Muscle of arm (tissue), 12 donors: Measurements from ENCODE around the gene TNFRSF8. TPM values are rescaled to one million over a fixed set of nuclear protein-coding genes. Genes with fewer than 3 reads are reported as not detected.

Source experiments
- DNase-seq: peaks from one replicate; pipeline ENCODE4 v3.0.0-alpha.2; 2013
- polyA plus RNA-seq, 12 donors: library from polyadenylated mRNA; unstranded; fragments of 120-200 nt; gene quantifications; one replicate each; pipeline ENCODE4 v1.2.1, GENCODE V29; 2013; ENCODE audit not compliant: insufficient read length in 12 of 12

Gene TNFRSF8
- polyA plus RNA-seq, 12 donors, result 0.10 to 0.33 (median 0.22) TPM; not detected in 3

DNA sequence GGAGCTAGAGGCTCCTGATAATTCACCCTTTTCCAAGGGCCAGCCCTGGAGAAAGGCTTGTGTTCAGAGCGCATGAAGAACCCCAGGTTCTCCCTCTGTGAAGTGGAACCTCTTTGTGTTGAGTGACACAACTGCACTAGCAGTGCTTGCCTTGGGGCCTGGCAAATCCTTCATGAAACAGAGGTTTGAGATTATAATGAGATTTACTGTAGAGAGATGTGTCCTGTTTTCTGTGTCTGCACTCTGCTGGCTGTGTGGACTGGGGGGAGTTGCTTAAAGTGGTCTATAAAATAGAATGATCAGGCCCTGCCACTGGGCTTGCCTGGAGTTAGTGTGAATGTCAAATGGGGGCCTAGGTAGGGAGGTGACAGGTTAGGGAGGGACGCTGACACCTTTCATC lies 92.2 kb downstream of the TNFRSF8 start:
- no peak for DNase-seq

GRCh38 chr1:12157366-12158231 lies 94.5 kb downstream of the TNFRSF8 start:
- no peak for DNase-seq

DNA sequence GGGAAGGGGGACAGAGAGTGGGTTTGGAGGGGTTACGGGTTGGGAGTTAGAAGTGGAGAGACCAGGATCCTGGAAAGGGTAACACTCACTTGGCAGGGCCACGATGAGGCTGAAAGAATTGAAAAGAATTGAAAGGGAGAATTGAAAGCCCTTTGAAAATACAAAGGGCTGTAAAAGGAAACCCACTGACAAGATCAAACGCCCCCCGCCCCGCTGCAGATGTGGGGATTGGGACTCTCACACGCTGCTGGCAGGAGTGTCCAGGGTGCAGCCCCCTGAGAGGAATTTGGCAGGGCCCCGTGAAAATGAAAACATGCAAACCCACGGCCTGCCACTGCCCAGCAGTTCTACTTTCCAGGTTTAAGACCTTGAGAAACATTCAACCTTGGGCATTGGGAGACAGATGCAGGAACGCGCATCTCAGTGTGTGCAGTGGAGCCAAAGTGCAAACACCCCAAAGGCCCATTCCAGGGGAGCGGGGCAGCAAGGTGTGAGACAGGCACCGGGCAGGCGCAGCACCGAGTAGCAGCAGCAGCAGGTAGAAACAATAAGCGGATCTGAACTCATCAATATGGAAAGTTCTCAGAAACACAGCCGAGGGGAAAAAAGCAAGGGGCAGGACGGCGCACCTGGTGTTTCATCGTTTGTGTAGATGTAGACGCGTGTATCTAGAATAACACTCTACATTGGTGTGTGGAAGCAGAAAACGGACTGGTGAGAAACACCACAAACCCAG lies 95.4 kb downstream of the TNFRSF8 start:
- no peak for DNase-seq

- DNase-seq, result no peak
These were observed 96.7 kb downstream of the TNFRSF8 start for GRCh38 chr1:12159816-12160215.

DNA sequence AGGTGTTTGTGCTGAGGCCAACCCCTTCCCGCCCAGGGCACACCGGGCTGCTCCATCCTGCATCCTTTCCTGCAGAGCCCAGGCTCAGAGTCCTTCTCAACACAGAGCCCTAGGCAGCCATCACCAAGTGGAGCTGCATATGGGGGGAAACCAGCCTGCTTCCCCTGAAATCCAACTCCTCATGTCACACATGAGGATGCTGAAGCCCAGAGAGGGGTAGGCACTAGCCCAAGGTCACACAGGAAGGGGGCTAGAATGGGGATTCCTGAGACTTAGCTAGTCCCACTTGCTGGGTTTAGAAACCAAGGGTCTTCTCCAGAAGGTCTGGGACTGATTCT lies 98.2 kb downstream of the TNFRSF8 start:
- DNase-seq, result no peak

- DNase-seq, result peak; percentile 44
These were observed 98.8 kb downstream of the TNFRSF8 start for GRCh38 chr1:12161662-12162458.

DNA sequence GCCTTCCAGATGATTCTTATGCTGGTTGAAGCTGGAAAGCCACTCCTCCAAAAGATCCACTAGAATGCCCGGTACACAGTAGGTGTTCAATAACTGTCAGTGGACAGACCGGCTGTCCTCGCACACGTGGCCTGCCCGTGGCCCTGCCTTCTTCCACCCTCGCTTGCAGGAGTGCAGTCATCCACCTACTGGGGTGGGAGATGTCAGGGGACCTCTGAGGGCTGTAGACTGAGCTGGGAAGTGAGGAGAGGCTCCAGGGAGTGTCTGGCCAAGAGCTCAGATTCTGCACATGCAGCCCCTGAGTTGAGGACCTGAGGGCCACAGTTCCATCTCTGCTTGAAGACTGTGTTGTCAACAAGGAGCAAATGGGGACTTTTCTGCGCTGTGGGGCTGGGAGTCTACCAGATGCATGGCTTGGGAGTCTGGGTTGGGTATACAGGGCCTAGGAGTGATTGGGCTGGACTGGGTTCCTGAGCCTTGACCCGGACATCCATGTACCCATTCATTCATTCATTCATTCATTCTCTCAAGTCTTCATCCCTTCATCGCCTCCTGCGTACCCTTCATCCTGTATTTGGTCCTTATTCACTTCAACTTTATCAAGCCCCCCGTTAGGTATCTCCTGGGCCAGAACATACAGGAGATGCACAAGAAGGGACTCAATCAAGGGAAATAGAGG lies 99.5 kb downstream of the TNFRSF8 start:
- DNase-seq, result no peak

GRCh38 chr1:12163210-12163609 lies 100.1 kb downstream of the TNFRSF8 start:
- DNase-seq, result no peak

GRCh38 chr1:12164210-12164609 lies 101.1 kb downstream of the TNFRSF8 start:
- DNase-seq, result no peak

- no peak for DNase-seq
These were observed 102.2 kb downstream of the TNFRSF8 start for GRCh38 chr1:12165342-12165741.

- peak; percentile 46 for DNase-seq
These were observed 103.9 kb downstream of the TNFRSF8 start, which contains the start of gene TNFRSF1B for GRCh38 chr1:12166834-12167492. TSS of gene TNFRSF1B (plus strand) at chr1:12166991. CDS start at chr1:12167092, 101 bp downstream.

GRCh38 chr1:12167493-12168429 lies 104.7 kb downstream of the TNFRSF8 start:
- DNase-seq, result no peak

GRCh38 chr1:12168451-12169160 lies 105.5 kb downstream of the TNFRSF8 start:
- DNase-seq, result no peak

GRCh38 chr1:12169442-12170135 lies 106.5 kb downstream of the TNFRSF8 start:
- DNase-seq, result no peak

- no peak for DNase-seq
These were observed 107.2 kb downstream of the TNFRSF8 start for GRCh38 chr1:12170263-12170671.

DNA sequence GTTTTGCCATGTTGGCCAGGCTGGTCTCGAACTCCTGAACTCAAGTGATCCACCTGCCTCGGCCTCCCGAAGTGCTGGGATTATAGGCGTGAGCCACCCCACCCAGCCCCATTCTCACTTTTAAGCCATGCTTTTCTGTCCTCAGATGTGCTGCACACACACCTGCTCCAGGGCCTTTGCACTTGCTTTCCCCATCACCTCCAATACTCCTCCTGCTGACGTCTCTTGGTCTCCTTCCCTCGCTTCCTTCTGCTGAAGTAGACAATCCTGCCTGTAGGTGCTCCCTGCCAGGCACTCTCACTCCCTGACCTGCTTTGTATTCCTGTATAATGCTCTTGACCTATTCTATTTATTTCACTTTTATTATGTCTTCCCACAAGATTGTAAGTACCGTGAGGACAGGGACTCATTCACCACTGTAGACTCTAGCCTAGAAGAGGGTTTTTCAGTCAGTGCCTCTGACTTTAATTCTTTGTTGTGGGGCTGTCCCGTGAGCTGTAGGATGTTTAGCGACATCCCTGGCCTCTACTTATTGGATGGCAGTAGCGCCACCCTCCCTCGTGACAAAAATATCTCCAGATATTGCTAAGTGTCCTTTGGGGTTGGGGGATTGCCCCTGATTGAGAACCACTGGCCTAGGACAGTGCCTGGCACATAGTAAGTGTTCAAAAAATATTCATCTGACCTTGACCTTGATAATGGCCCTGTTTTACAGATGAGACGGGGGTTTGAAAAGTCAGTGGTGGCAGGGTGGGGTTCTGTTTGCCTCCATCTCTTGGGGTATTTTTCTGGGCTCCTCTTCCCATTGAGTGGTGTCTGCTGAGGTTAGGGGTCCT lies 108.3 kb downstream of the TNFRSF8 start:
- DNase-seq, result no peak

DNA sequence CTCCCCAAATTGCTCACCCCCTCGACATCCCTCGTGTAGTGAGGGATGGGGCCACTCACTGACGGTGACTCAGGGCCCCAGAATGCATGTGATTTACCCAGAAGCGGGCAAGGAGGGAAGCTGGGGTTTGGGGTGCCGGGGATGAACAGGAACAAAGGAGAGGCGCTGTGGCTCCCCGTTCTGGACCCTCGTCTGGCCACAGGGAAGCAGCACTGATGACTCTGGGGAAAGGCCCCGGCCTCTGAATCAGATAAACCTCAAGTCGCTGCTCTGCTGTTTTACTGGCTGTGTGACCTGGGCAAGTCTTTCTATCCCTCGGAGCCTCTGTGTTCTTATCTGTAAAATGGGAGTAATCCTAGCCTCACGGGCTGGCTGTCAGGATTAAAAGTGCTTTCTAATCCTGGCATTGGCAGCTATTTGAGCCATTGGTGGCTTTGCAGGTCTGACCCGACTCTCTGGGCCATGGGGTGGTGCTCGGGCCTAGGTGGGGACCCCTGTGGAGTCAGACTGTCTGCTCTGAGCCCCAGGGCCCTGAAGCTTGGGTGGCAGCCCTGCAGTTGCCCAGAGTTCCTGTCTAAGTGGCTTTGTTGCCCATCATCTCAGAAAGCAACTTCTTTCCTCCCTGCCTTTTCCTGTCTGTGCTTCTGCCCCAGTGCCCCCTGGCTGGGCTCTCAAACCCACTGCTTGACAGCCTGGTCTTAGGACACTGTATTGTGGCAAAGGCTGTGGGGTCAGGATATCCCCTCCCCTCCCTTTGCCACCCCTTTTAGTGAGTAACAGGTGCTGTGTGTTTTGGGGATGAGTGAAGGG lies 109.1 kb downstream of the TNFRSF8 start:
- no peak for DNase-seq
